Right forelimb (tissue), 1 donor: ENCODE measurements around the gene ROCK2.

Experiments used
- DNase-seq: peaks from one replicate; pipeline ENCODE4 v3.0.0-alpha.2; 2018

Gene ROCK2

DNA sequence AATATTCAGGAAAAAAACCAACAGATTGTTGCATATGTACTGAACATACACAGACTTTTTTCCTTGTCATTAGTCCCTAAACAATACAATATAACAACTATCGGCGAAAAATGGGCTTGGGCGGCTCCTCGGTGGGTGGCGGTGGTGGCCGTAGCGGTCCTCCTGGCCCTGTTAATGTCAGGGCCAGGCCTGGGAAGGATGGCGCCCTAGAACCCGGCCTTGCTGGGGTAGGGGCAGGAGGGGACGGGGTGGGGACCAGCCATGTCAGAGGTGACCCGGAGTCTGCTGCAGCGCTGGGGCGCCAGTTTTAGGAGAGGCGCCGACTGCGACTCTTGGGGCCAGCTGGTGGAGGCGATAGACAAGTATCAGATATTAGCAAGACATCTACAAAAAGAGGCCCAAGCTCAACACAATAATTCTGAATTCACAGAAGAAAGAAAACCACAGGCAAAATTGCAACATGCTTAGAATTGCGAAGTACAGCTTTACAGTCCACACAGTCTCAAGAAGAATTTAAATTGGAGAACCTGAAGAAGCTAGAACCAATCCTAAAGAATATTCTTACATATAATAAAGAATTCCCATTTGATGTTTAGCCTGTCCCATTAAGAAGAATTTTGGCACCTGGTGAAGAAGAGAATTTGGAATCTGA lies 36.5 kb downstream of the ROCK2 start:
- no peak for DNase-seq

DNA sequence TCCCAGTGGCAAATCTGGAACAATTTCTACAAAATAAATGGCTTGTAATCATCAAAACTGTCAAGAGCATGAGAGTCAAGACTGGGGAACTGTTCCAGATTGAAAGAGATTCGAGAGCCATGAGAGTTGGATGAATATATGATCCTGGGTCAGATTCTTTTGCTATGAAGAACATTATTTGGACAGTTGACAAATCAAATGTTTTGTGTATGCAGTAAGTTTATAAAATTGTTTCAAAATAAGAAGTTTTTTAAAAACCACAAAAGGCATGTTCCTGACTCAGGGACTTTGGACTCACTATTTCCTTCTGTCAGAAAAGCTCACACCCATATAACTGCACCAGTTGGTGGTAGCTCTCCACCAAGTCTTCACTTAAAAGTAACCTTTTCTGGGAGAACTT lies 38.5 kb downstream of the ROCK2 start:
- no peak for DNase-seq

GRCh38 chr2:11305338-11305737 lies 39.1 kb downstream of the ROCK2 start:
- no peak for DNase-seq

- no peak for DNase-seq
Measured at GRCh38 chr2:11304476-11304875, 40.0 kb downstream of the ROCK2 start.

DNA sequence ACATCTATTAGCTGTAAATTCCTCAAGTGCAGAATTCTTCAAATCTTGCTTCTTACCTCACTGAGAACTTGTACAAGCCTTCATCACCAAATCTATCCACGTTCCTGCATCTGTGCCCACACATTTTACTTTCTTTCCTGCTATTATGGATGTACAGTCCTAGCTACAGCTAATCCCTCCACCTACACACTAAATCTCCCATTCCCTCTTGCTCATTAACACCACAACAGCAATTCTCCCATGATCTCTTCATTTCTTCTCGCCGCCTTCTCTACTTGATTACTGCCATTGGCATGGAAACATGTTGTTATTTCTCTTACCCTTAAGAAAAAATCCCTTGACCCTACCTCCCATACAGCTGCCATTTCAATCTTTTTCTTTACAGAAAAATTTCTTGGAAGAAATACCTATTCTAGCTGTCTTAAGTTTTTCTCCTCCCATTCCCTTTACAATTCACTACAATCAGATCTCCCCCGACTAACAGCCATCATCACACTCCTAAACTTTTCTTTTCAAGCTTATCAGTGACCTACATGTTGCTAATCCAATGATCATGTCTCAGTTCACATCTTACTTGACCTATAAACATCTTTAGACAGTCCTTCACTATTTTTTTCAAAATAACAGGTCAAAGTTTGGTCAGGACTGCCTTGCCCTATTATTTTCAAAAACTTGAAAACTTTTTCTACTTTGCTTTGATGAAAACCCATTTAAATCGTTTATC lies 41.0 kb downstream of the ROCK2 start:
- DNase-seq = no peak

GRCh38 chr2:11299439-11299838 lies 45.0 kb downstream of the ROCK2 start:
- no peak for DNase-seq

- DNase-seq = no peak
Measured at GRCh38 chr2:11298592-11298991, 45.8 kb downstream of the ROCK2 start.

DNA sequence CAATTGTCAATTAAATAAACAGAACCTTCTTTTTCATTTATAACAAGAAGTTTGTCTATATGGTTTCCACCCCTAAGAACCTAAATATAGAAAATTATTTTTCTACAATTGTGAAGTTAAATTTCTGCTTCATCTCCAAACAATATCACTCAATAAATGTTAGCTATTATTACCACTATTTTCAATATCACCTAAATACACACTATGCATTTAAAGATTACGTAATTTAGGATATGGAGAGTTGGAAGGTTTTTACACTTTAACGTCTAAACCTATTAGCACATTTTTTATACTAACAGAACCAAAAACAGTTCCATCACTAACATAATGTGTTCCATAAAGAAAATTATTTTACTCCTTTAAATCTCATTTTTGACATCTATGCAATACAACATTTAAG lies 48.0 kb downstream of the ROCK2 start:
- DNase-seq = no peak

DNA sequence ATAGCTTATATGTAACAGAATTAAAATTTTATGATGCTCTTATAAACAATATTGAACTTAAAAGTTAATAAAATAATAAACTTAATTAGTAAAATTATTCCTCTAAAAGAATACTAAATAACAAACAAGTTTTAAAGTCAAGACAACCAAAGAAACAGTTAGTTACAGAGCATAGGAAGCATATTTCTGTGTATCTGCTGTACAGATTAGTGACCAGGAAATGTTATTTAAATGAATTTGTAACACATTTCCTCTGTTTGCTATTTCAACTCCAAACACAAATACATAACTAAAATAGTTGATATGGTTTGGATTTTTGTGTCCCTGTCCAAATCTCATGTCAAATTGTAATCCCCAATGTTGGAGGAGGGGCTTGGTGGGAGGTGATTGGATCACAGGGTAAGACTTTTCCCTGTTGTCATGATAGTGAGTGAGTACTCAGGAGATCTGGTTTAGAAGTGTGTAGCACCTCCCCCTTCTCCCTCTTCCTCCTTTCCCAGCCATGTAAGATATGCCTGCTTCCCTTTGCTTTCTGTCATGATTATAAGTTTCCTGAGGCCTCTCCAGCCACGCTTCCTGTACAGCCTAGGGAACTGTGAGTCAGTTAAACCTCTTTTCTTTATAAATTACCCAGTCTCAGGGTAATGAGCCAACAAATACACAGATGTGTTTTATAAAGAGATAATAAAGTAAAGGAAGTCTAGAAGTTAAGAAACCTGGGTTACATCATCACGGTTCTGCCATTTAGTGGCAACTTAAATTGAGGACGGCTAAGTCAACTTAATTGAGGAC lies 51.8 kb downstream of the ROCK2 start:
- DNase-seq = no peak

DNA sequence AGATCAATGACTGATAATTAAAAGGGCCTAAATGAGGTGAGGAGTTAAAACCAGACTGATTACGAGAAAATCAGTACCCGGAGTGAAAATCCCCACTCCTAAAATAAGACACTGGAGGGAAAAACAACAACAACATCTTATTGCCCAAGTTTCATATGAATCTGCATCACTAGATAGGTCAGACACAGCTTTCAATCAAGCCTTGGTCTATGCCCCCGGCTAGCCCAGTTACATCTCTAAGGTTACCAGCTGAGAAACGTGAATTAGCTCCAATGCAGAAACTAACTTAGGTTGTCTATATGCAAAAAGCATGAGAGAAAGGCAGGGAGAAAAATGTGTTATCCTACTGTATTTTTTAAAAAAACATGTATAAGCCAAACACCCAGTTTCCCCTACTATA lies 53.7 kb downstream of the ROCK2 start:
- no peak for DNase-seq

- no peak for DNase-seq
Measured at GRCh38 chr2:11290211-11290610, 54.2 kb downstream of the ROCK2 start.

GRCh38 chr2:11288431-11288830 lies 56.0 kb downstream of the ROCK2 start:
- DNase-seq = no peak

DNA sequence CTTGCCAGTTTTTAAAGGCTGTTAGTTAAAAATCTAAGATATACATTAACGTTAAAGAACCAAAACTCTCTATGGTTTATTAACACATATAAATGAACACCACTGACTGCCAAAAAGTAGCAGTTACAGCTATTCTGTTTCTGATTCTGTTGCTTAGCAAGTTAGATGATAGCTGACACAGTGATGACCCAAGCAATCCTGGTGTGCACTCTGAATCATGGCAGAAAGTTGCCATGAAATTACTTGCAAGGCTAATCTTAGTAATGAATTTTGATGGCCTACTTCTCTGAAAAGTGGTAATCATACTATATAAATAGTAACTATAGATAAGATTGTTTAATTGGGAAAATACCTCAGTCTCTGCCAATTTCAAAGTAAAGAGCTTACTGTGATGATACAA lies 57.7 kb downstream of the ROCK2 start:
- DNase-seq = no peak

DNA sequence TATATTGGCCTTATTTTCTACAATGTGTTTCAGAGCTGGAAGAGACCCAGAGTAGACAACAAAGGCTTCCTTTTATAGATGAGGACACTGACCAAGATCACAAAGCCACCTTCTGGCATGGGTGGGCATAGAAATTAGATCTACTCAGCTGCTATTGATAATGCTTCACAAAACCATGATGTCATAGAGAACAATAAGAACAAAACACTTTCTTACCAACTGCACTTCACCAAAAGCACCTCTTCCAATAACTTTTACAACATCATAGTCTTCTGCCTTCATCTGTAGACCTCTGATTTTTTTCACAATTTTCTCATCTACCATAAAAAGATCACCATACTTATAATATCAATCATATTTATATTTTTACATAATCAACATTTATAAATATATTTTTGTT lies 58.1 kb downstream of the ROCK2 start:
- DNase-seq = no peak

DNA sequence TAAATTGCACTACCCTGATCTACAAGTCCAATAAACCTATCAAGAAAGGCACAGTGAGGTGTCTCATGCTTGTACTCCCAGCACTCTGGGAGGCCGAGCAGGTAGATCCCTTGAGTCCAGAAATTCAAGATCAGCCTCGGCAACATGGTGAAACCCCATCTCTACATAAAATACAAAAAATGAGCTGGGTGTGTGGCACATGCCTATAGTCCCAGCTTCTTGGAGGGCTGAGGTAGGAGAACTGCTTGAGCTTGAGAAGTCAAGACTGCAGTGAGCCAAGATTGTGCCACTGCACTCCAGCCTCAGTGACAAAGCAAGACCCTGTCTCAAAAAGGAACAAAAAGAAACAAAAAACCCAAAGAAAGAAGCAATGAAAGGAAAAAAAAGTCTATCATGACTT lies 58.9 kb downstream of the ROCK2 start:
- no peak for DNase-seq

DNA sequence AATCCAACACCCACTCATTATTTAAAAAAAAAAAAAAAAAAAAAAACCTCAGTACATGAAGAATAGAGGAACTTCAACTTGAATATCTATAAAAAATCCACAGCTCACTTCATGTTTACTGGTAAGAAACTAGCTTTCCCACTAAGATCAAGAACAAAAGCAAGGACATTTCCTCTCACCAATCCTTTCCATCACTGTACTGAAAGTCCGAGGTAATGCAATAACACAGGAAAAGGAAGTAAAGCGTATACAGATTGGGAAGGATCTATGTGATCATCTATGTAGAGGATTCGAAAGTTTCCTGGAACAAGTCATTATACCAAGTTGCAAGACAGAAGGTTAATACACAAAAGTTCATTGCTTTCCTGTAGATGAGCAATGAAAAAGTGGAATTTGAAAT lies 63.2 kb downstream of the ROCK2 start:
- DNase-seq = no peak

- DNase-seq = no peak
Measured at GRCh38 chr2:11280713-11281112, 63.7 kb downstream of the ROCK2 start.

- DNase-seq = no peak
Measured at GRCh38 chr2:11279398-11279797, 65.0 kb downstream of the ROCK2 start.

- no peak for DNase-seq
Measured at GRCh38 chr2:11278219-11278618, 66.2 kb downstream of the ROCK2 start.

- DNase-seq = no peak
Measured at GRCh38 chr2:11275910-11276309, 68.5 kb downstream of the ROCK2 start.

GRCh38 chr2:11270891-11271290 lies 73.5 kb downstream of the ROCK2 start:
- DNase-seq = no peak

DNA sequence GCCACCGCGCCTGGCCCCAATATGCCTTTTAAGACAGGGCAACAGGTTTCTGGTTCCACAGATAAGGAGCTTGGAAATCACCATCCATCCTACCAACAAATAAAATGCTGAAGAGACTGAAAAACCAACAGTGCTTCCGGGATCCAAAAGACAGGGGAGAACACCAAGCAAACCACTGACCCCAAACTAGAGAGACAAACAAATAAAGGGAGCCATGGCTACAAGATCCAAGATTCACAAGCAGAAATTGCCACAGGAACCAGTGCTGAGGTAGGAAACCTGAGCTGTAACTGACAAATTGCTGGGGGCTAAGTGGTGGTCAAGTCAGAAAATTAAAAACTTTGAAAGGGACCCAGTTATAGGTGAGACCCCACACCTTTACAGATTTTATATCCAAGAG lies 76.5 kb downstream of the ROCK2 start:
- no peak for DNase-seq

DNA sequence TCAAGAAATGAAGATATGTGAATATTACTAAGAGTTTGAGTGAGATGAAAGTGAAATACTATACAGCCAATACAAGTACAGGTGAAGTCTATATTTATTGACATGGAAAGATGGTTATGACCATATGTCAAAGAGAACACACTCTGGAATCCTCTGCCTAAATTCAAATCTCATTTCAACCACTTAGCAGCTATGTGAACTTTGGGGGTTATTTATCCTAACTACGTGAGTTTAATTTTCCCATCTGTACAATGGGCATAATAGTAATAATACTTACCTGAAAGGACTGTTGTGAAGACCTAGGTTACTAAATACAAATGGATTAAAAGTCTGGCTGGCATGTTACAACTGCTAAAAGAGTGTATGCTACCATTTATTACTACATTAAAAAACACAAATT lies 79.6 kb downstream of the ROCK2 start:
- no peak for DNase-seq

DNA sequence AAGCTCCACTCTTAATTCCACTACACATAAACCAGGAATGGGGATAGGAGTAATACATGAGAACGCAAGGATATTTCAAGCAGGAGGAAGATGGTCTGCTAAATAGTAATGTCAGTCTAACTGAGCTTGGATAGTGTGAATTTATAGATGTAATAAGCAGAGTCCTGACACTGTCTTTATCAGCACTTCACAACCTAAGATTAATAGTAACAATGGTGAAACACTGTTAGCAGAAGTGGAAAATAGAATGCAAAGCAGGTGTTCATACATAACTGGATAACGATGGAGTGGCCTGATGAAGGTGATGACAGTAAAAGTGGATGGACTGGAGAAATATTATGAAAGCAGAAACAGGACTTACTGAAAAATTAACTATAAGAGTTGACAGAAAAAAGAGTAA lies 80.4 kb downstream of the ROCK2 start:
- no peak for DNase-seq
